ENCODE data around the gene SPECC1. TPM values are rescaled to one million over a fixed set of nuclear protein-coding genes. Genes with fewer than 3 reads are reported as not detected.

Gene SPECC1
- total and polyA plus RNA-seq, 10 of the 15 experiments (the other 5 are each of a cell fraction or from before 2014, with no cell fraction given): 6.4 to 40.6 (median 23.9) TPM

- TF ChIP-seq BCLAF1 (IDR thresholded peaks at IDR 0.05): no peak
- no peak for TF ChIP-seq JUND (IDR thresholded peaks at IDR 0.05; ENCODE audit: low read depth, low read length)
- no peak for TF ChIP-seq ASH2L (IDR thresholded peaks at IDR 0.05; ENCODE audit: borderline replicate concordance, low read depth)
- TF ChIP-seq CEBPB (IDR thresholded peaks at IDR 0.05; ENCODE audit: borderline replicate concordance in 1 of 2, low read depth in 2 of 2, low read length in 2 of 2): no peak
- TF ChIP-seq BCL3 (IDR thresholded peaks at IDR 0.05; ENCODE audit: borderline replicate concordance, insufficient read depth, low read depth, low read length, poor library complexity, severe bottlenecking): no peak
- TF ChIP-seq IKZF1 (conservative IDR thresholded peaks at IDR 0.05): no peak
- no peak for TF ChIP-seq HSF1 (IDR thresholded peaks at IDR 0.05; ENCODE audit: low read depth, low read length)
- TF ChIP-seq EGR1 (IDR thresholded peaks at IDR 0.05; ENCODE audit: borderline replicate concordance in 1 of 2, low read depth in 2 of 2, low read length in 2 of 2): no peak
- TF ChIP-seq RBBP5 (conservative IDR thresholded peaks at IDR 0.05): no peak
- TF ChIP-seq IRF4 (IDR thresholded peaks at IDR 0.05; ENCODE audit: low read depth, low read length): no peak
- no peak for TF ChIP-seq ATF2 (IDR thresholded peaks at IDR 0.05; ENCODE audit: low read length)
- no peak for TF ChIP-seq GABPA (IDR thresholded peaks at IDR 0.05; ENCODE audit: low read depth)
- TF ChIP-seq CHD1 (IDR thresholded peaks at IDR 0.05; ENCODE audit: low read depth, low read length): no peak
- TF ChIP-seq ZBED1 (IDR thresholded peaks at IDR 0.05; ENCODE audit: borderline replicate concordance): no peak
Observed at GRCh38 chr17:20187049-20187448, 177.9 kb downstream of the SPECC1 start (continued).
